Measurements from ENCODE around the gene NAE1. TPM values are rescaled to one million over a fixed set of nuclear protein-coding genes. Genes with fewer than 3 reads are reported as not detected.

NAE1 gene
- total RNA-seq, 1 donor from 2014 or later: 42.4 TPM

DNA sequence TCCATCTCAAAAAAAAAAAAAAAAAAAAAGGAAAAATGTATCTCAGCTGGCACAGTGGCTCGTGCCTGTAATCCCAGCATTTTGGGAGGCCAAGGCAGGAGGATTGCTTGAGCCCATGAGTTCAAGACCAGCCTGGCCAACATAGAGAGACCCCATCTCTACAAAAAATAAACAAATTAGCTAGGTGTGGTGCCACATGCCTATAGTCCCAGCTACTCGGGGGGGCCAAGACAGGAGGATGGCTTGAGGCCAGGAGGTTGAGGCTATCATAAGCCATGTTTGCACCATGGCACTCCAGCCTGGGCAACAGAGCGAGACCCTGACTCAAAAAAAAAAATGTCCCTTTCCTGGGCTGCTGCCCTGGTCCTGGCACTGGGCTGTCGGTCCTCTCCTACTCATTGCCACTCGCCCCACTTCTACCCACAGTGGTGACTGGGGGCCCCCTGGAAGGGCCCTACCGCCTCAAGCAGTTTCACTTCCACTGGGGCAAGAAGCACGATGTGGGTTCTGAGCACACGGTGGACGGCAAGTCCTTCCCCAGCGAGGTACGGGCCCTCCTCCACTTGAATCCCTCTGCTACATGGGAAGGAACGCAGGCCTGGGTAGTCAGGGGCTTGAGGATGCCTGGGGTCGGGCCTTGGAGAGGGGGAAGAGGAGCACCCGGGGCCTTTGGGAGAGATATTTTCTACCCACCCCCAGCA, 19.5 kb upstream of the NAE1 start:
- DNase-seq (ENCODE audit: low spot score): no peak

DNA sequence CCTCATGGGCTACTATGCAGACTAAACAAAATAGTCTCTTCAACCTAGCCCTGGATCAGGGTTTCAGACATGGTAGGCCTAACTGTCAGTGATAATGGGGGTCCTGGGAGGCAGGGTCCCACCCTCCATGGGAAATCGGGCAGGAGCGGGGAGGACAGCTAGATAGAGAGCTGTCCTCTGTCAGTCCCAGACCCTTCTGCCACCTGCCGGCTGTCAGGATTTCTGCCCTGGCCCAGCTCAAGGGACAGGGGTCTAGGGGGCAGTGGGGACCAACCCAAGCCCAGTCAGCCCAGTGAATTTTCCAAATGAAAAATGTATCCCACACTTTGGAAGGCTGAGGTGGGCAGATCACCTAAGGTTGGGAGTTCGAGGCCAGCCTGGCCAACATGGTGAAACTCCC, 18.8 kb upstream of the NAE1 start:
- DNase-seq (ENCODE audit: low spot score): no peak

- DNase-seq (ENCODE audit: low spot score): no peak
Observed at GRCh38 chr16:66849021-66849420, 18.2 kb upstream of the NAE1 start.

GRCh38 chr16:66848172-66848571, 17.4 kb upstream of the NAE1 start:
- DNase-seq (ENCODE audit: low spot score): no peak

DNA sequence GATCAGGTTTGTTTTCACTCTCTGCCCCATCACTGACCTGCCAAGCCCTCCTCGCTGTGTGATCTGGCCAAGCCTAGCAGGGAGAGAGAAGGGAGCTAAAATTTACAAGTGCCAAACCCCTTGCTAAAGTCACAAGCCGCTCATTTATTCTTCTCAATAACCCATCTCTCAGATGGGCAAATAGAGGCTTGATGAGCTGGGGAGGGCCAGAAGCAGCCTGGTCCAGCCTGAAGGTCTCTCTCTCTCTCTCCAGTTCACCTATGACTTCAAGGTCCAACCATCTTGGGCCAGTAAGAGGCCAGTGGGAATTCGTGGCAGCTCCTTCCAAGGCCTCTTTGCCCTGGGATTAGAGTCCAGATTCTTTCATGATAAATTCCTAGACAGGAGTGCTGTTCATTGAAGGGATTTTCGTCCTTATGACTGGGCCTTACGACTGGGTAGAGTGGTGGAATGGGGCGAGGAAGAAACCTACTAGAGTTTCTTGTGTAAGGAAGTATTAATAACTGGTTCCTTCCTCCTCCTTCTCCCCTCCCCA, 16.8 kb upstream of the NAE1 start:
- peak; percentile 33 for DNase-seq (ENCODE audit: low spot score)

DNA sequence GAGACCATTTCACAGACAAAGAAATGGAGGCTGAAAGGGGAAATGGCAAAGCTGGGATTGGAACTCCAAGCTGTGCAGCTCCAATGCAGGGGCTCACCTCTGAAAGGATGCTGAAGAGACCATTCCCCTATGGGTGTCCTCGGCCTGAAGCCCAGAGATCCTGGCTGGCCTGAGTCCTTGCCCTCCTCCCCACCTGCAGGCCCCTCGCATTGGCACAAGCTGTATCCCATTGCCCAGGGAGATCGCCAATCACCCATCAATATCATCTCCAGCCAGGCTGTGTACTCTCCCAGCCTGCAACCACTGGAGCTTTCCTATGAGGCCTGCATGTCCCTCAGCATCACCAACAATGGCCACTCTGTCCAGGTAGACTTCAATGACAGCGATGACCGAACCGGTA, 16.1 kb upstream of the NAE1 start:
- peak; percentile 62 for DNase-seq (ENCODE audit: low spot score)

DNA sequence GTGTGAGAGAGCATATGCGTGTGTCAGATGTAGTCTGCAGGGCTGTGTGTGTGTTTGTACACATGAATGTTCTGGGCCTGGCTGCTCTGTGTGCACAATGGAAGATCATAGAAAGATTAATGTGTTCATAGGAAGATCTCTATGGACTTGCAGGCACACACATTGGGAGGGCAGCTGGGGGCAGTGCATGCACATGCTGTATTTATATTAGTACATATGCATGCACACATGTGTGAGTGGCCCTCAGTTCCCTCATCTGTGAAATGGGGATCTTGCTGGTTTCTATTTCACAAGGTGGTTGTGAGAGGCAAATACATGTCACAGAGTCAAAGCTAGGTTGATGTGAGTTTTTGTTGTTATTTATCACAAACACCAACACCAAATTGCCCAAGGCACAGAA, 15.5 kb upstream of the NAE1 start:
- DNase-seq (ENCODE audit: low spot score): peak; percentile 72

GRCh38 chr16:66845791-66846221, 15.0 kb upstream of the NAE1 start:
- DNase-seq (ENCODE audit: low spot score): peak; percentile 78

DNA sequence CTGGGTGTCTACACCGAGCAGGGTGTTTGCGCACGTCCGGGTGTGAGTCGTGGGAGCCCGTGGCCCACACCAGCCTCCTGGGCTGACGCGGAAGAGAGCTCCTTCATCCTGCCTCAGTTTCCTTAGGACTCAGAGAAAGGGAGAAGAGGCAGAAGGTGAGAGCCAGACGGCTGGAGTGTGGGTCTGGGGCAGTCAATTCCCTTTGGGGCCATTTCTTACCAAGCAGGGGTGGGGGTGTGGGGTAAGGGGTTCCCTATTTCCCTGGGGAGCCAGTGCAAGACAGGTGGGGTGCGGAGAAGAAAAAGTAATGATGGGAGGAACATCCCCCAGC, 14.3 kb upstream of the NAE1 start:
- DNase-seq (ENCODE audit: low spot score): no peak

- DNase-seq (ENCODE audit: low spot score): peak; percentile 87
Observed at GRCh38 chr16:66844342-66845079, 13.7 kb upstream of the NAE1 start, which contains the start of gene CA7. Gene CA7 (plus strand): TSS chr16:66844414. CDS start chr16:66844488, 74 bp downstream.

DNA sequence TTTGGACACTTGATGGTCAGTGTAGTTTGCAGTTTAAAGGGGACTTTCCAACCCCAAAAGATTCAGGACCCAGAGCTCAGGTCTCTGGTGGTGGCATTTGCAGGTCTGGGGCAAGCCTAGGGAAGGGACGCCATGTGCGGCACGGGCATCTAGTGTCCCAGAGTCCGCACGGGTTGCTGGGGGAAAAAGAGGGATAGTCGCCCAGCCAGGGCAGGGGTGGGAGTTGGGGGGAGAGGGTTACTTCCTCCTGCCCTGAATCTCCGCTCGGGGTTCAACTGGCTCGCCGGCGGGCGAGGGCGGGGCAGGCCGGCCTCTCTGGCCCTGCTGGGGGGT, 13.2 kb upstream of the NAE1 start:
- no peak for DNase-seq (ENCODE audit: low spot score)

DNA sequence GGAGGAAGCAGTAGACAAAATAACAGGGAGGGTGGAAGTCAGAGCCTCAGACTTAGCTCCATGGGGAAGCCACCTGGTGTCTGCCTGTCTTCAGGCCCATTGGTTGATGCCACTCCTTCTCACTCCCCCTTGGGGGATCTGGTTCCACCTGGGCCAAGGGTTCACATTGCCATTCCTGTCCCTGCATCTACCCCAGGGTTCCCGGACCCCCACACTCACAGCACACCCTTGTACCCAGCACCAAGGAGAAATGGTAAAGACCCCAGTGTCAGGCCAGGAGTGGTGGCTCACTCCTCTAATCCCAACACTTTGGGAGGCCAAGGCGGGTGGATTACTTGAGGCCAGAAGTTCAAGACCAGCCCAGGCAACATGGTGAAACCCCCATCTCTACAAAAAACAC, 12.4 kb upstream of the NAE1 start:
- DNase-seq (ENCODE audit: low spot score): peak; percentile 53

GRCh38 chr16:66842765-66843164, 12.0 kb upstream of the NAE1 start:
- DNase-seq (ENCODE audit: low spot score): peak; percentile 71

DNA sequence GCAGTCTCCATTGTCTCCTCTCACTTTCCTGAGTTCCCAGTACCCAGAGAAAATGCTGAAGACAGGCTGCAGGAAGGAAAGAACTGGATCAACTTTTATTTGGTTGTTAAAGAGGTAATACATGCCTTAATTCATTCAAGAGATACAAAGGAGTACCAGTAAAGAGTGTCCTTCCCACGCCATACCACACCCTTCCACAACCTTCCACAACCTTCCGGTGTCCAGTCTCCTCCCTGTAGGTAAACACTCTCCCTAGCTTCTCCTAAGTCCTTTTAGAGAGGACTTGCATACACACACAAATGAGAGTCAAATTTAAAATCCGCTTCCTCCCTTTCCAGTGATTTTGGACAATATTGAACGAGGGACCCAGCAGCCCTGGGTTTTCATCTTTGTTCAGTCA, 10.6 kb upstream of the NAE1 start:
- no peak for DNase-seq (ENCODE audit: low spot score)

DNA sequence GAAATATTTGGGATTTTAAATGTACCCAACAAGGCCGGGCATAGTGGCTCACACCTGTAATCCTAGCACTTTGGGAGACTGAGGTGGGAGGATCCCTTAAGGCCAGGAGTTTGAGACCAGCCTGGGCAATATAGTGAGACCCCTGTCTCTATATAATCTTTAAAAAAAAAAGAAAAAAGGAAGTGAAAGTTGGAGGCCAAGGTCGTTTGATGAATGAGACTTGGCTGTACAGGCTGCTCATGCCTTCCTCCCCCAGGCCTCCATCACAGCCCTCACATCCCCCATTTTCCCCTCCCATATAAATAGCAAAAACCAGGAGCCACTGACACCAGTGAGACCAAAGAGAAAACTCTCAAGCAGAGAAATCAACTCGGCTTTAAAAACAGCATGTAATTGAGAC, 10.1 kb upstream of the NAE1 start:
- peak; percentile 4 for DNase-seq (ENCODE audit: low spot score)

- no peak for DNase-seq (ENCODE audit: low spot score)
Observed at GRCh38 chr16:66834746-66835145, 4.0 kb upstream of the NAE1 start.

GRCh38 chr16:66832661-66833305, 2.0 kb upstream of the NAE1 start:
- DNase-seq (ENCODE audit: low spot score): peak; percentile 9

DNA sequence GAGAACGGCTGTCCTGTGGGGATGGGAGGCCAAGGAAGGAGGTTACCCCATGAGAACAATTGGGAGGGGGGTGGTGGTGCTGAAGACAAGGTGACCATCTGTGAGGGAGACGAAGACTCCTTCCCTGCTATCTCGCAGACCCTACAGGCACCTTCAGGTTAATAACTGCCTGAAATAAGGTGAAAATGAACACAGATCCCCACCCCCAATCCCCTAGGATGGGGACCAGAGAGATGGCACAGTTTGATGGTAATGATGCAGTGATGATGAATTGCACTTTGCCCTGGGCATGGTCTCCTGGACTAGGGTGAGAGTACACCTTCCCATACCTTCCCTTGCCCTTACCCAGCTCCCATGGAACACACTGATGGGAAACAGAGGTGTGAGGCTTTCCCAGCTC, 1.4 kb upstream of the NAE1 start:
- DNase-seq (ENCODE audit: low spot score): peak; percentile 35

DNA sequence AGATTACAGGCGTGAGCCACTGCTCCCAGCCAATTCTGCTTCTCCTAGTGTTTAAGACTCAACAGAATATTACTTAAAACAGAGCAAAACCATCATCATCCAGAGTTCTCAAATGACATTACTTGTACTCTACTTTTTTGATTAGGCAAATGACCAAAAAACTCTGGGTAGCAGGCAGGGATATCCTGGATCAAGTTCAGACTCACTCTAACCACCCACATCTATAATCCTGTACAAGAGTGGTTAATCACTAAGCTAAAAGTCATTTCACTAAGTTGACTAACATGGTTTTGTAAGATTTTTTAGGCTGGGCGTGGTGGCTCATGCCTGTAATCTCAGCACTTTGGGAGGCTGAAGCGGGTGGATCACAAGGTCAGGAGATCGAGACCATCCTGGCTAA, 6.8 kb downstream of the NAE1 start:
- no peak for DNase-seq (ENCODE audit: low spot score)

GRCh38 chr16:66814734-66815133, 16.0 kb downstream of the NAE1 start:
- no peak for DNase-seq (ENCODE audit: low spot score)

DNA sequence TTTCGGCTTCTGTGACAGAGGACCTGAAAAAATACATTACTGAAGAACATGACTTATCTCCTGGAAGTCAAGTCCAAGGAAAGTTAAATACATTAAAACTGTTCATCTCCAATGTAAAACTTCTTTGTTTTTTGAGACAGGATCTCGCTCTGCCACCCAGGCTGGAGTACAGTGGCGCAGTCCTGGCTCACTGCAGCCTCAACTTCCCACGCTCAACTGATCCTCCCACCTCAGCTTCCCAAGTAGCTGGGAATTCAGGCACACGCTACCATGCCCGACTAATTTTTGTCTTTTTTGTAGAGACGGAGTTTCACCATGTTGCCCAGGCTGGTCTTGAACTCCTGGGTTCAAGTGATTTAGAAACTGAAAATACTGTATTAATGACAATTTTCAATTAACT, 19.7 kb downstream of the NAE1 start:
- no peak for DNase-seq (ENCODE audit: low spot score)

- DNase-seq (ENCODE audit: low spot score): no peak
Observed at GRCh38 chr16:66810391-66810790, 20.4 kb downstream of the NAE1 start.

Data from mesenteric fat pad (tissue), 1 donor.